GOT3 (cell line): Measurements from ENCODE around the gene C2orf15.
"Not testable (repeated sequence)": the region's sequence is repeated elsewhere in the genome, so short reads cannot be mapped to it uniquely, and the experiment has no call there.

Experiments used
- DNase-seq: peaks from one replicate; lab custom pipeline; 2025; ENCODE audit warnings: mixed read lengths; lab: John Stamatoyannopoulos, UW

Gene C2orf15

GRCh38 chr2:99166218-99166617 is 24.7 kb downstream of the C2orf15 start:
- DNase-seq = no peak

DNA sequence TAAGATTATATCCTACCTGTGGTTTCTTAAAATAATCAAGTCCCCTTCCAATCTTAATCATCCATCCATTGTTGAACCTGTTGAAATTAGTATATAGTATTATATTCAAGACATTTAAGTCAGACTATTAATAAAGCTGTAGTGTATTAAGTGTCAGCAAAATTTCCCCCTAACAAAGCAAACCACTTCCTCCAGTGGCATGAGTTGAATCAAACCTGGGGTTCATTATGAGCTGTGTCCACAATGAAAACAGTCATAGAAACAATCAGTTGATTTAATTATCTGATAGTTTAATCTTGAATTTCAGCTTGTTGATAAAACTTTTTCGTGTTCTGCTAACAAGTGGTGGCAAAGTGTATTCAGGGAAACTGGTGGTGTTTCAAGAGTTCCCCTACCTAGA is 28.0 kb downstream of the C2orf15 start:
- no peak for DNase-seq

DNA sequence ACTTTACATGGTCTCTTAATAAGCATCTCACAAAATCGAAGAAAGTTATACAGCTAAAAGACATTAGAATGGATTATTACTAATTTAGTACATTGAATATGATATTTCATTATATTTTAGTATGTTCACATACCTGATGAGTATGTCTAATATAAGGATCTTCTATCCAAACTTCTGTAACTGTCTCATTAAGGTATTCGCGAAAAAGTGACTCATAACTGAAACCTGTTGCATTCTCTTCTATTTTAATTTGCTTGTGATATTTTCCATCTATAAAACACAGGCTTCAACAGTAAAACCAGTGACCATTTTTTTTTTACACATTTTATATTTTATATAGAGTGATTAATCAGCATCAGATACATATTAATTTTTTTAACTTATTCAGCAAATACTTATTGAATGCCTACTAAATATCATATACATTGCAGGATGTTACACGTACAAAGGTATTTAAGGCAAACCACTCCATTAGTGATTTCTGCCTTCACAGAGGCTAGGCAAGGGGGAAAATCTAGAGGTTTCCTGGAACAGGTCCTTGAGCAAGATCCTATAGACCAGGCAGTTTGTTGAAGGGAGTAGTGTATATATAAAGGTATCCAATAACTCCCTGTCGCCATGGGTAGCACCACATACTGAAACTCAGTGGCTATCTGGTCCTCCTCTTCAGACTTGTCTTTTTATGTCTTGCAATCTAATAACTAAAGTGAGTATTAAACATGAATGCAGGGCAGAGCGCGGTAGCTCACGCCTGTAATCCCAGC is 30.1 kb downstream of the C2orf15 start:
- no peak for DNase-seq

DNA sequence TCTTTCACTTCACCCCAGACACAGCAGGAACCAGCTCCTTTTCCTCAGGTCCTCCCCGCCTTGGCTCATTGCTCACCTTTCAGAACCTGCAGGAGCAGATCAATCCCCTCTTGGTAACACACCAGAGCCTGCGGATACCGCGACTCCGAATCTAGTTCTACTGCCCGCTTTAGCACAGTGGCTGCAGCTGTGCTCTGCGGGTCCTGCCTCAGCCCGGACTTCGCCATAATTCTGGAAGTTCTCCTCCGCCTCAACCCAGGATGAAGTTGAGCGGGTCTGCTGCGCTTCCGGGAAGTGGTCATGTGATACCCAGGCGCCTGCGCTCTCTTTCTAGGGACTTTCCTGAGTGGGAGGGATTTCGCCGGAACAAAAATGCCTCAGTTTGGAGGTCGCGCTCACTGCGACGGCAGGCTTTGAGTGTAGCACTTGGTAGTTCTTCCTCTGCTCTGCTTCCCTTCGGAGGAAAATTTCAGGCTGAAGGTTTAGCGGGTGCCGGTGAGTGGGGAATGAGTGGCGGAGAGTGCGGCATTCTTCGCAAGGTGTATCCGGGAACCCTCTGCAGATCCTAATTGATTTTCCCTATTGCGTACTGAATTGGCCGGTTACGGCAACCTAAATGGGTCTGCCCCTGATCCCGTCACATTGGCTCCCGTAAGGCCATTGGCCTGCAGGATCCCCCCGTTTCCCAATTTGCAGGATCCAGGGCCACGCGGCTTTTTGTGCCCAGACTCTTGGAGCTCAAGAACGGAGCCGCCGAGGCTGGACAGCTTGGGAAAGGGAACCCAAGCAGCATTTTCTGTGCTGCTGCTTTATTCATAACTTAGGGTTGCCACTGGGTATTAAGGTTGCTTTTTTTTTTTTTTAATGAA is 39.5 kb downstream of the C2orf15 start, which contains the start of the genes MITD1 and MRPL30:
MITD1 (minus strand) TSS at position 304 of the 869 bp plus-strand sequence; CDS start at position 227, 77 bp downstream.
MRPL30 (plus strand) TSS at position 430 of the 869 bp plus-strand sequence. CDS start 5,020 bp downstream, outside the sequence.
- DNase-seq = peak; percentile 86

- DNase-seq = no peak
These were observed 40.1 kb downstream of the C2orf15 start for GRCh38 chr2:99181624-99182000.

GRCh38 chr2:99183025-99183424 is 41.5 kb downstream of the C2orf15 start:
- DNase-seq = no peak

DNA sequence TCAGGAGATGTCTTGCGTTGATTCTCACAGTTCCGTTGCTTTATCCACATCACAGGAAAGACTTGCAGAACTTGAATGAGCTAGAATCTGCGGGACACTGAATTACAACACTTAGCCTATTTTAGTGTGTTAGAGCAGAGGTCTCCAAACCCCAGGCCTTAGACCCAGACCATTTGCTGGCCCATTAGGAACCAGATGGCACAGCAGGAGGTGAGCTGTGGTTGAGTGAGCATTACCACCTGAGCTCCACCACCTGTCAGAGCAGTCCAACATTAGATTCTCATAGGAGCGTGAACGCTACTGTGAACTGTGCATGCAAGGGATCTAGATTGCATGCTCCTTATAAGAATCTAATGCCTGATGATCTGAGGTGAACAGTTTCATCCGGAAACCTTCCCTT is 43.3 kb downstream of the C2orf15 start:
- DNase-seq = no peak

DNA sequence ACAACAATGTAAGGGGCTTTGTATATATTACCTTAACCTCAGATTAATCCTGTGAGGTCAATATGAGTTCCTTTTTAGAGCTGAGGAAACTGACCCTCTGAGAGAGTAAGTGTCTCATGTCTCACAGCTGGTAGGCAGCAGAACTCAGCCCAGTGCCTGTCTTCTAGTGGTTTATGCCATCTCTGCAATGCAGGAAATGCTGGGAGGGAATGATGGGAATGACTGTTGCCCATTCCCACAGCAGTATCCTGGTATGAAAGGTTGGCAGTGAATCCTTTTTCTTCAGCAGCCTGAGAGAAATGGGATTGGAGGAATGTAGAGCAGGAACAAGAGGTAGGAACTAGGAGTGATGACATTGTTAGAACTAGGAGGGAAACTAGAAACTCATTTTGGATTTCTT is 45.5 kb downstream of the C2orf15 start:
- no peak for DNase-seq

DNA sequence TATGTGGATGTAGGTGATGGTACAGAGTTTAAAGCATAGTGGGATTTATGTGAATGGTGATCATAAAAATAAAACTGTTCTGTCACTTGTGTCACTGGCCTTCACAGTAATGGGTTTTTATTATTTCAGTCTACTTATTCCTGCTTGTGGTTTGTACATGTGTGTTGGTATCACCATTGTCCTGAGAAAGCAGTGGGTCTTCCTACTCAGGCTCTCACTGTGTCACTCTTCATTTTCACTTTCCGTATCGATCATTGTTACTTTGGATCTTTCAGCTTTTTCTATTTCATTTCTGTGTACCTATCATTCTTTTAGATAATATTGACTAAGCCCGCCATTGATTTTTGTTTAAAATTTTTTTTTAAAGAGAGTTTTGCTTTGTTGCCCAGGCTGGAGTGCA is 46.9 kb downstream of the C2orf15 start:
- no peak for DNase-seq

GRCh38 chr2:99190548-99190947 is 49.0 kb downstream of the C2orf15 start:
- DNase-seq = no peak

DNA sequence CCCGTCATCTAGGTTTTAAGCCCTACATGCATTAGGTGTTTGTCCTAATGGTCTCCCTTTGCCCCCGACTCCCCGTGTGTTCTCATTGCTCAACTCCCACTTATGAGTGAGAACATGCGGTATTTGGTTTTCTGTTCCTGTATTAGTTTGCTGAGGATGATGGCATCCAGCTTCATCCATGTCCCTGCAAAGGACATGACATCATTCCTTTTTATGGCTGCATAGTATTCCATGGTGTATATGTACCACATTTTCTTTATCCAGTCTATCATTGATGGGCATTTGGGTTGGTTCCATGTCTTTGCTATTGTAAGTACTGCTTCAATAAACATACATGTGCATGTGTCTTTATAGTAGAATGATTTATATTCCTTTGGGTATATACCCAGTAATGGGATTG is 50.9 kb downstream of the C2orf15 start:
- not testable (repeated sequence) for DNase-seq

- DNase-seq = no peak
These were observed 56.8 kb downstream of the C2orf15 start for GRCh38 chr2:99198103-99198841.

DNA sequence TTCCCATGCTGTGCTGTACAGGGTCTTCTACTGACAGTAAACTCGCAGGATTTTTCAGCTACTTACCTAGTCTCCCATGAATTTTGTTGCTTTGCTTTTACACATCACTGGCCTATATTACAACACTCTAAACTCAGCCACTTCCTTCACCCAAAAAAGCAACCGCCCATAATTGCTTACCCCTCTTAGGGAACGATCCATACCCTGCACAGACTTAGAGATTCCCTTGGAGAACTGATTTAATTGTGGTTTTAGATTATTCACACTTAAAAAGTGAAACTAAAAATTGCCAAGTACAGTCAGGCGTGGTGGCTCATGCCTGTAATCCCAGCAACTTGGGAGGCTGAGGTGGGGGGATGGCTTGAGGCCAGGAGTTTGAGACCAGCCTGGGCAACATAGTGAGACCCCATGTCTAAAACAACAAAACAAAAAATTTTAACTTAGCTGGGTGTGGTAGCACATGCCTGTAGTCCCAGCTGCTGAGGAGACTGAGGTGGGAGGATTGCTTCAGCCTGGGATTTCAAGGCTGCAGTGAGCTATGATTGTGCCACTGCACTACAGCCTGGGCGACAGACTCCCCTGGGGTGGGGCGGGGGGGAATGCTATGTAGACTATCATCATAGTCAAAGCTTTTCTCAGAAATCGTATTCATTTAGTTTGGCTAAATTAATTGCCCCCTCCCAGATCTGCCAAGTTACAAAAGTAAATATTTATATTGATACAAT is 58.7 kb downstream of the C2orf15 start:
- DNase-seq = no peak
